ENCODE measurements around the gene BAHCC1.

DNA sequence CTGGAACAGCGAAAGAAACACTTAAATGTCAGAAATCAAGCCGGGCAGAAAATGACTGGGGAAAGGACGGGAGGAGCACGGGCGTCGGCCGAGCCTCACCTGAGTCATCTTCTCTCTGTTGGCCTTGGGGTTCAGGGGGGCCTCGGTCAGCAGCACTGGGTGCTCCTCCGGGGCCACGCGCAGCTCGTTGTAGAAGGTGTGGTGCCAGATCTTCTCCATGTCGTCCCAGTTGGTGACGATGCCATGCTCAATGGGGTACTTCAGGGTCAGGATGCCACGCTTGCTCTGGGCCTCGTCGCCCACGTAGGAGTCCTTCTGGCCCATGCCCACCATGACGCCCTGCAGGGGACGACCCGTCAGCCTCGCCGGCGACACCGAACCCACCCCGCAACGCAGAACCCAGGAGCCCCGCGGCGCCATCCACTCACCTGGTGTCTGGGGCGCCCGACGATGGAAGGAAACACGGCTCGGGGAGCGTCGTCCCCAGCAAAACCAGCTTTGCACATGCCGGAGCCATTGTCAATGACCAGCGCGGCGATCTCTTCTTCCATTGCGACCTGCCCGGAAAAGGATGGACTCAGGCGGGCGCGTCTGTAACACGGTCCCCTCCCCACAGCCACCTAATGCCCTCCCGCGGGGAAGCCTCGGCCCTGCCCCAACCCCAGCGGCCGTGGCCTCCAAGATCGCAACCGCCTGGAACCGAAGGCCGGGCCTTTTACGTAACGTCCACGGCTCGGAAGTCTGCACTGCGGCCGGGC lies 116.7 kb downstream of the BAHCC1 start:
- TF ChIP-seq, protein P1, sequence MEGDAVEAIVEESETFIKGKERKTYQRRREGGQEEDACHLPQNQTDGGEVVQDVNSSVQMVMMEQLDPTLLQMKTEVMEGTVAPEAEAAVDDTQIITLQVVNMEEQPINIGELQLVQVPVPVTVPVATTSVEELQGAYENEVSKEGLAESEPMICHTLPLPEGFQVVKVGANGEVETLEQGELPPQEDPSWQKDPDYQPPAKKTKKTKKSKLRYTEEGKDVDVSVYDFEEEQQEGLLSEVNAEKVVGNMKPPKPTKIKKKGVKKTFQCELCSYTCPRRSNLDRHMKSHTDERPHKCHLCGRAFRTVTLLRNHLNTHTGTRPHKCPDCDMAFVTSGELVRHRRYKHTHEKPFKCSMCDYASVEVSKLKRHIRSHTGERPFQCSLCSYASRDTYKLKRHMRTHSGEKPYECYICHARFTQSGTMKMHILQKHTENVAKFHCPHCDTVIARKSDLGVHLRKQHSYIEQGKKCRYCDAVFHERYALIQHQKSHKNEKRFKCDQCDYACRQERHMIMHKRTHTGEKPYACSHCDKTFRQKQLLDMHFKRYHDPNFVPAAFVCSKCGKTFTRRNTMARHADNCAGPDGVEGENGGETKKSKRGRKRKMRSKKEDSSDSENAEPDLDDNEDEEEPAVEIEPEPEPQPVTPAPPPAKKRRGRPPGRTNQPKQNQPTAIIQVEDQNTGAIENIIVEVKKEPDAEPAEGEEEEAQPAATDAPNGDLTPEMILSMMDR (IDR thresholded peaks at IDR 0.05; ENCODE audit: low read depth, low read length), result no peak
- TF ChIP-seq EZH2phosphoT487 (IDR thresholded peaks at IDR 0.05; ENCODE audit: low read depth), result no peak

Data from OCI-LY3 (cell line).